K562 (cell line): Measurements from ENCODE around the gene USP48. TPM values are rescaled to one million over a fixed set of nuclear protein-coding genes. Genes with fewer than 3 reads are reported as not detected.
A peak's percentile ranks its signal among the peaks of the same experiment; 100 is the strongest.

Experiments
- ASH1L ChIP-seq: fragments of 450-650 bp; IDR thresholded peaks from 2 replicates; pipeline ENCODE4 v1.6.1; 2018; ENCODE audit warnings: borderline replicate concordance, mild to moderate bottlenecking, low read depth; ENCODE audit not compliant: partially characterized antibody
- BCLAF1 ChIP-seq, 2 experiments: fragments of 450-650 bp in 1 of 2; IDR thresholded peaks; 2 replicates each; pipeline ENCODE4 v1.6.1; 2011 to 2017; ENCODE audit warnings: low read depth in 2 of 2, antibody characterized with exemption in 1 of 2, borderline replicate concordance in 1 of 2, low read length in 1 of 2, mild to moderate bottlenecking in 1 of 2, mixed read lengths in 1 of 2; ENCODE audit not compliant: control insufficient read depth in 1 of 2
- CEBPG ChIP-seq, 3 experiments: fragments of 200-800 bp in 1 of 3; sonication (Bioruptor generic) in 1 of 3; sonication (generic) in 1 of 3; formaldehyde crosslinking in 1 of 3; IDR thresholded peaks in 2 of 3; conservative IDR thresholded peaks in 1 of 3; 2 replicates each; pipeline versions ENCODE4 v1.6.1 to v1.8.0; 2016 to 2022; ENCODE audit warnings: missing compliant biosample characterization in 2 of 3, missing genetic modification characterization in 2 of 3, mild to moderate bottlenecking in 1 of 3, missing genetic modification reagents in 1 of 3
- ETV1 ChIP-seq: fragments of 450-650 bp; conservative IDR thresholded peaks from 2 replicates; pipeline ENCODE4 v1.6.1; 2016; ENCODE audit warnings: missing genetic modification characterization, control low read depth, low read depth, missing compliant biosample characterization
- FOSL1 ChIP-seq: fragments of 200-800 bp; sonication (Bioruptor generic); conservative IDR thresholded peaks from 2 replicates; pipeline ENCODE4 v1.6.1; 2016; ENCODE audit warnings: missing genetic modification characterization, missing compliant biosample characterization
- FOXA1 ChIP-seq: fragments of 450-650 bp; IDR thresholded peaks from 2 replicates; pipeline ENCODE4 v1.6.1; 2016; ENCODE audit warnings: mild to moderate bottlenecking, borderline replicate concordance
- FOXA3 ChIP-seq, 2 experiments: fragments of 450-650 bp in 1 of 2; sonication (generic) in 1 of 2; formaldehyde crosslinking; IDR thresholded peaks in 1 of 2; conservative IDR thresholded peaks in 1 of 2; 2 replicates each; pipeline versions ENCODE4 v1.4.0 to v1.8.0; 2020 to 2022; ENCODE audit warnings: mild to moderate bottlenecking in 2 of 2, missing genetic modification reagents in 1 of 2
- FOXJ2 ChIP-seq: fragments of 200-800 bp; sonication (Bioruptor generic); IDR thresholded peaks from 2 replicates; pipeline ENCODE4 v1.6.1; 2016; ENCODE audit warnings: missing genetic modification characterization, missing compliant biosample characterization
- HMG20A ChIP-seq: fragments of 450-650 bp; formaldehyde crosslinking; conservative IDR thresholded peaks from 2 replicates; pipeline ENCODE4 v1.4.0; 2020; ENCODE audit warnings: mild to moderate bottlenecking, mixed read lengths
- NFE2 ChIP-seq: IDR thresholded peaks from 2 replicates; pipeline ENCODE4 v1.6.1; 2014; ENCODE audit warnings: antibody characterized with exemption, low read depth
- NR3C1 ChIP-seq: sonication (generic); formaldehyde crosslinking; IDR thresholded peaks from 2 replicates; pipeline ENCODE4 v1.8.1; 2022; ENCODE audit warnings: missing genetic modification reagents
- NUFIP1 ChIP-seq: fragments of 450-650 bp; IDR thresholded peaks from 2 replicates; pipeline ENCODE4 v1.6.1; 2018; ENCODE audit not compliant: partially characterized antibody
- PHF21A ChIP-seq: fragments of 450-650 bp; IDR thresholded peaks from 2 replicates; pipeline ENCODE4 v1.6.1; 2017; ENCODE audit warnings: low read depth, borderline replicate concordance
- RFX1 ChIP-seq: fragments of 450-650 bp; IDR thresholded peaks from 2 replicates; pipeline ENCODE4 v1.6.1; 2016; ENCODE audit warnings: mild to moderate bottlenecking, moderate library complexity
- SIN3B ChIP-seq: fragments of 450-650 bp; IDR thresholded peaks from 2 replicates; pipeline ENCODE4 v1.6.1; 2017; ENCODE audit warnings: low read depth, mild to moderate bottlenecking, moderate library complexity
- SIRT6 ChIP-seq: IDR thresholded peaks from one replicate; pipeline ENCODE4 v1.6.1; 2012; ENCODE audit warnings: low read depth, mild to moderate bottlenecking, control low read depth, inconsistent platforms, low read length, moderate library complexity
- SUPT5H ChIP-seq: fragments of 450-650 bp; IDR thresholded peaks from 2 replicates; pipeline ENCODE4 v1.6.1; 2016
- TFAM ChIP-seq: fragments of 250-450 bp; sonication (Bioruptor Pico); conservative IDR thresholded peaks from 2 replicates; pipeline ENCODE4 v1.5.0; 2021; ENCODE audit warnings: mild to moderate bottlenecking, moderate library complexity
- YBX1 ChIP-seq: fragments of 450-650 bp; IDR thresholded peaks from 2 replicates; pipeline ENCODE4 v1.7.1; 2016; ENCODE audit warnings: mild to moderate bottlenecking
- ZNF224 ChIP-seq: sonication (generic); formaldehyde crosslinking; IDR thresholded peaks from 2 replicates; pipeline ENCODE4 v1.8.0; 2022; ENCODE audit warnings: mild to moderate bottlenecking, missing genetic modification reagents
- ZNF282 ChIP-seq: sonication (generic); formaldehyde crosslinking; IDR thresholded peaks from 2 replicates; pipeline ENCODE4 v1.8.1; 2023; ENCODE audit warnings: missing genetic modification reagents
- ZNF778 ChIP-seq: fragments of 450-650 bp; formaldehyde crosslinking; IDR thresholded peaks from 2 replicates; pipeline ENCODE4 v1.4.0; 2020; ENCODE audit warnings: mild to moderate bottlenecking, moderate library complexity
- polyA plus RNA-seq, 8 experiments: library from polyadenylated mRNA; depleted of rRNA in 4 of 8; stranded (reverse) in 5 of 8; unstranded in 3 of 8; fragments of >200 nt; fragmentation: Nextera tagmentation in 2 of 8; fragmentation: Illumina TruSeq in 1 of 8; extraction: Ambion mirVana in 2 of 8; extraction: Trizol in 1 of 8; gene quantifications; 2 replicates each; pipeline versions ENCODE4 v1.2.1 to v1.2.3, GENCODE V29; 2011 to 2014; ENCODE audit warnings: inconsistent platforms in 1 of 8, missing spikeins in 1 of 8
- total RNA-seq, 7 experiments: library from RNA; depleted of rRNA in 6 of 7; stranded (reverse); fragments of >200 nt in 6 of 7; fragmentation: Illumina TruSeq in 2 of 7; extraction: Trizol in 2 of 7; gene quantifications; 2 replicates each; pipeline versions ENCODE4 v1.2.1 to v1.2.3, GENCODE V29; 2011 to 2021; ENCODE audit warnings: low replicate concordance in 1 of 7
- TF ChIP-seq, protein P1 (sequence below): sonication (generic); formaldehyde crosslinking; IDR thresholded peaks from 2 replicates; pipeline ENCODE4 v1.8.0; 2022; ENCODE audit warnings: missing genetic modification reagents, mild to moderate bottlenecking, borderline replicate concordance
- TF ChIP-seq, protein P2 (sequence below): sonication (generic); IDR thresholded peaks from 2 replicates; pipeline ENCODE4 v1.6.1; 2016

Gene USP48
- total and polyA plus RNA-seq, 9 of the 15 experiments (the other 6 are each of a cell fraction or from before 2014, with no cell fraction given) = 23.3 to 123 (median 106) TPM

GRCh38 chr1:21749859-21750468 lies 33.0 kb downstream of the USP48 start (continued):
- TF ChIP-seq, protein P1, sequence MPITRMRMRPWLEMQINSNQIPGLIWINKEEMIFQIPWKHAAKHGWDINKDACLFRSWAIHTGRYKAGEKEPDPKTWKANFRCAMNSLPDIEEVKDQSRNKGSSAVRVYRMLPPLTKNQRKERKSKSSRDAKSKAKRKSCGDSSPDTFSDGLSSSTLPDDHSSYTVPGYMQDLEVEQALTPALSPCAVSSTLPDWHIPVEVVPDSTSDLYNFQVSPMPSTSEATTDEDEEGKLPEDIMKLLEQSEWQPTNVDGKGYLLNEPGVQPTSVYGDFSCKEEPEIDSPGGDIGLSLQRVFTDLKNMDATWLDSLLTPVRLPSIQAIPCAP (CRISPR knock-in tag) = no peak
- TF ChIP-seq NUFIP1 (no peak), TFAM (CRISPR knock-in tag) (no peak), CEBPG (CRISPR knock-in tag; IDR thresholded peaks at IDR 0.05) (no peak), CEBPG (tag; conservative IDR thresholded peaks at IDR 0.05 in 1 of 2, IDR thresholded peaks at IDR 0.05 in 1 of 2) (no peak), HMG20A (no peak), FOXA1 (no peak), ZNF224 (CRISPR knock-in tag) (no peak), ZNF778 (CRISPR knock-in tag) (no peak), SIRT6 (no peak), NR3C1 (CRISPR knock-in tag) (no peak), BCLAF1 (IDR thresholded peaks at IDR 0.05; ENCODE audit: borderline replicate concordance in 1 of 2, control insufficient read depth in 1 of 2, low read depth in 2 of 2, low read length in 1 of 2) (no peak), RFX1 (no peak), SIN3B (no peak), YBX1 (no peak), FOXJ2 (tag) (no peak), ZNF282 (CRISPR knock-in tag) (no peak), PHF21A (no peak), FOXA3 (CRISPR knock-in tag; conservative IDR thresholded peaks at IDR 0.05 in 1 of 2, IDR thresholded peaks at IDR 0.05 in 1 of 2) (no peak), NFE2 (peak; percentile 33; the same call in 1 of the 2 replicates), FOSL1 (tag) (peak; percentile 77), ETV1 (tag) (no peak), ASH1L (no peak), SUPT5H (peak; percentile 34; the same call in 1 of the 2 replicates)
- TF ChIP-seq, protein P2, sequence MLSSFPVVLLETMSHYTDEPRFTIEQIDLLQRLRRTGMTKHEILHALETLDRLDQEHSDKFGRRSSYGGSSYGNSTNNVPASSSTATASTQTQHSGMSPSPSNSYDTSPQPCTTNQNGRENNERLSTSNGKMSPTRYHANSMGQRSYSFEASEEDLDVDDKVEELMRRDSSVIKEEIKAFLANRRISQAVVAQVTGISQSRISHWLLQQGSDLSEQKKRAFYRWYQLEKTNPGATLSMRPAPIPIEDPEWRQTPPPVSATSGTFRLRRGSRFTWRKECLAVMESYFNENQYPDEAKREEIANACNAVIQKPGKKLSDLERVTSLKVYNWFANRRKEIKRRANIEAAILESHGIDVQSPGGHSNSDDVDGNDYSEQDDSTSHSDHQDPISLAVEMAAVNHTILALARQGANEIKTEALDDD = peak; percentile 91
